Mucosa of rectum (tissue), 2 donors: ENCODE results near the gene UACA.
"Not testable (repeated sequence)": the region's sequence is repeated elsewhere in the genome, so short reads cannot be mapped to it uniquely, and the experiment has no call there.

Experiments
- H3K27ac ChIP-seq, 2 donors: one replicate each; pipeline ENCODE4 v1.7.0; 2013; ENCODE audit warnings: inconsistent platforms in 2 of 2, low read depth in 2 of 2, low read length in 2 of 2
- H3K27me3 ChIP-seq, 2 donors: one replicate each; pipeline ENCODE4 v1.7.0; 2013; ENCODE audit warnings: low read length in 2 of 2; ENCODE audit not compliant: control insufficient read depth in 2 of 2, insufficient read depth in 2 of 2
- H3K36me3 ChIP-seq, 2 donors: one replicate each; pipeline ENCODE4 v1.7.0; 2013; ENCODE audit warnings: low read length in 2 of 2; ENCODE audit not compliant: control insufficient read depth in 2 of 2, insufficient read depth in 2 of 2
- H3K4me1 ChIP-seq, 2 donors: one replicate each; pipeline ENCODE4 v1.7.0; 2013; ENCODE audit warnings: low read length in 2 of 2, mild to moderate bottlenecking in 1 of 2; ENCODE audit not compliant: control insufficient read depth in 2 of 2, insufficient read depth in 2 of 2
- H3K4me3 ChIP-seq, 2 donors: one replicate each; pipeline ENCODE4 v1.7.0; 2013; ENCODE audit warnings: low read length in 2 of 2
- H3K9ac ChIP-seq, 2 donors: one replicate each; pipeline ENCODE4 v1.7.0; 2013; ENCODE audit warnings: low read length in 2 of 2, low read depth in 1 of 2, mild to moderate bottlenecking in 1 of 2
- H3K9me3 ChIP-seq, 2 donors: one replicate each; pipeline ENCODE4 v1.7.0; 2013; ENCODE audit warnings: low read length in 2 of 2; ENCODE audit not compliant: control insufficient read depth in 2 of 2
- donor health status: healthy.
- donor health status: Normal muscosa, but diverticular disease.

The UACA gene

GRCh38 chr15:70629735-70630273 lies 133.6 kb downstream of the UACA start:
- H3K9me3 ChIP-seq = no peaks in the 10 kb centered on the region
- H3K27ac ChIP-seq = no peak overlapping the region
- H3K4me3 ChIP-seq = no peak overlapping the region
- no peaks in the 10 kb centered on the region for H3K36me3 ChIP-seq
- H3K4me1 ChIP-seq = no peaks in the 10 kb centered on the region
- no peak overlapping the region for H3K9ac ChIP-seq
- H3K27me3 ChIP-seq = peaks cover 0 to 2% of the 10 kb centered on the region in 2 donors

GRCh38 chr15:70628549-70628896 lies 134.8 kb downstream of the UACA start:
- Histone ChIP-seq H3K4me3 (no peak overlapping the region), H3K4me1 (no peaks in the 10 kb centered on the region), H3K27me3 (no peaks in the 10 kb centered on the region), H3K36me3 (no peaks in the 10 kb centered on the region), H3K9ac (no peak overlapping the region), H3K9me3 (no peaks in the 10 kb centered on the region), H3K27ac (no peak overlapping the region)

- Histone ChIP-seq H3K4me3 (no peak overlapping the region), H3K9me3 (no peaks in the 10 kb centered on the region), H3K4me1 (no peaks in the 10 kb centered on the region), H3K9ac (no peak overlapping the region), H3K36me3 (no peaks in the 10 kb centered on the region), H3K27ac (no peak overlapping the region), H3K27me3 (no peaks in the 10 kb centered on the region)
Observed at GRCh38 chr15:70627734-70628548, 135.4 kb downstream of the UACA start.

GRCh38 chr15:70627322-70627721 lies 136.0 kb downstream of the UACA start:
- H3K36me3 ChIP-seq = no peaks in the 10 kb centered on the region
- H3K9me3 ChIP-seq = peaks cover 0 to 4% of the 10 kb centered on the region in 2 donors
- H3K27me3 ChIP-seq = no peaks in the 10 kb centered on the region
- no peaks in the 10 kb centered on the region for H3K4me1 ChIP-seq
- H3K4me3 ChIP-seq = no peak overlapping the region
- H3K9ac ChIP-seq = no peak overlapping the region
- no peak overlapping the region for H3K27ac ChIP-seq

- H3K9me3 ChIP-seq = peaks cover 0 to 4% of the 10 kb centered on the region in 2 donors
- H3K9ac ChIP-seq = no peak overlapping the region
- no peaks in the 10 kb centered on the region for H3K36me3 ChIP-seq
- no peaks in the 10 kb centered on the region for H3K4me1 ChIP-seq
- no peaks in the 10 kb centered on the region for H3K27me3 ChIP-seq
- no peak overlapping the region for H3K27ac ChIP-seq
- no peak overlapping the region for H3K4me3 ChIP-seq
Observed at GRCh38 chr15:70625438-70625837, 137.9 kb downstream of the UACA start.

- Histone ChIP-seq H3K36me3 (no peaks in the 10 kb centered on the region), H3K27me3 (no peaks in the 10 kb centered on the region), H3K4me3 (no peak overlapping the region), H3K27ac (no peak overlapping the region), H3K9ac (no peak overlapping the region), H3K9me3 (peaks cover 0 to 4% of the 10 kb centered on the region in 2 donors), H3K4me1 (no peaks in the 10 kb centered on the region)
Observed at GRCh38 chr15:70625011-70625410, 138.3 kb downstream of the UACA start.

- H3K27me3 ChIP-seq = no peaks in the 10 kb centered on the region
- H3K27ac ChIP-seq = no peak overlapping the region
- no peaks in the 10 kb centered on the region for H3K36me3 ChIP-seq
- no peaks in the 10 kb centered on the region for H3K4me1 ChIP-seq
- H3K9me3 ChIP-seq = peaks cover 0 to 4% of the 10 kb centered on the region in 2 donors
- H3K9ac ChIP-seq = no peak overlapping the region
- no peak overlapping the region for H3K4me3 ChIP-seq
Observed at GRCh38 chr15:70618929-70619328, 144.4 kb downstream of the UACA start.

- Histone ChIP-seq H3K4me3 (no peak overlapping the region), H3K9me3 (peaks cover 0 to 4% of the 10 kb centered on the region in 2 donors), H3K27me3 (no peaks in the 10 kb centered on the region), H3K36me3 (no peaks in the 10 kb centered on the region), H3K27ac (no peak overlapping the region), H3K9ac (no peak overlapping the region), H3K4me1 (no peaks in the 10 kb centered on the region)
Observed at GRCh38 chr15:70617911-70618287, 145.5 kb downstream of the UACA start.

GRCh38 chr15:70617076-70617910 lies 146.1 kb downstream of the UACA start:
- H3K9ac ChIP-seq = no peak overlapping the region
- H3K9me3 ChIP-seq = no peaks in the 10 kb centered on the region
- H3K27me3 ChIP-seq = no peaks in the 10 kb centered on the region
- no peak overlapping the region for H3K4me3 ChIP-seq
- H3K36me3 ChIP-seq = no peaks in the 10 kb centered on the region
- no peak overlapping the region for H3K27ac ChIP-seq
- no peaks in the 10 kb centered on the region for H3K4me1 ChIP-seq

- H3K4me3 ChIP-seq, H3K9me3 ChIP-seq, H3K27ac ChIP-seq, H3K4me1 ChIP-seq, H3K27me3 ChIP-seq, H3K9ac ChIP-seq, H3K36me3 ChIP-seq: not testable (repeated sequence)
Observed at GRCh38 chr15:70616311-70616756, 147.0 kb downstream of the UACA start.
